Measurements from ENCODE around the gene PVALEF.

PVALEF gene

DNA sequence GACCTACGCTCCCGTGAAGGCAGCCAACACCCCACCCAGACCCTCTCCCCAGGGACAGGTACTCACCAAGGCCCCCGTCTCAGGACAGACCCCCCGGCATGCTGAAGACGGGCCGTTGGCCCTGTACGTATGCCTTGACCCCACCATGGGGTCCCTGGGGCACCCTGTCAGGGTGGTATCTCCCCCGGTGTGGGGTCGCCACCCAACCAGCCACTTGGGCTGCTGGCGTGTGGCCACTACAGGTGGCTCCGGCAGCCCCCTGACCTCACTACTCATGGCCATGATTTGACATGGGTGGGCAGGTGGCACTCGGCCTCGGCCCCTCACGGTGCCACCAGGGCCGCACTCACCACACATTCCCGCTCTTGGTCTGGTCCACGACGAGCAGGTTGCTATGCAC is 40.9 kb upstream of the PVALEF start:
- in situ Hi-C loops (cut with HindIII; ENCODE audit: low sequenced_read_pairs) = no loop called here
- TF ChIP-seq CTCF (IDR thresholded peaks at IDR 0.05; ENCODE audit: low read depth, low read length, missing control alignments) = no peak
- DNase-seq (ENCODE audit: low read depth) = no peak
- no peak overlapping the region for H3K4me3 ChIP-seq (ENCODE audit: low read depth, low read length)

DNA sequence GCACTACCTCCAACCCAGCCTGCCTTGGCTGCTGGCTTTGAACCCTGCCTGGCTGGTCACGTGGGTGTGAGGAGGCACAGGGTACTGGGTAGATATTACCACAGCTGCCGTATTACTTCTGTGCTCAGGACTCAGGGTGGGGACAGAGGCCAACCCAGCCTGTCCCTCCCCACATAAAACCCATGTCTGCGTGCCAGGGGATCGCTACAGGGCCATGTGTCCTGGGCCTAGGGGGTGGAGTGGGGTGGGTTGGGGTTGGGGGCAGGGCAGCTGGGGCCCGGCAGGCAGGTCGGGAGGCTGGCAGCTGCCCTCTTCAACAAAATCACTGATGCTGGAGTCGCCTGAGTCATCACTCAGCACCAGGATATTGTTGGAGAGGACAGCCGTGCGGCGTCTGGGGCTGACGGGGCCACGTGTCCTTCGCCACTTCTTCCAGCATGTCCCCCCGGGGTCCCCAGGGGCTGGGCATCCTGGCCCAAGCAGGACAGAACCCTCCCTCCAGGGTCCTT is 39.7 kb upstream of the PVALEF start:
- no peak overlapping the region for H3K4me3 ChIP-seq (ENCODE audit: low read depth, low read length)
- no peak for DNase-seq (ENCODE audit: low read depth)

GRCh38 chr17:81126281-81127132 is 38.8 kb upstream of the PVALEF start:
- no peak for DNase-seq (ENCODE audit: low read depth)
- TF ChIP-seq CTCF (IDR thresholded peaks at IDR 0.05; ENCODE audit: low read depth, low read length, missing control alignments) = no peak
- no peak overlapping the region for H3K4me3 ChIP-seq (ENCODE audit: low read depth, low read length)
- in situ Hi-C loops (cut with HindIII; ENCODE audit: low sequenced_read_pairs) = no loop called here

More for the DNA sequence above, 39.7 kb upstream of the PVALEF start:
- in situ Hi-C loops (cut with HindIII; ENCODE audit: low sequenced_read_pairs) = no loop called here
- no peak for TF ChIP-seq CTCF (IDR thresholded peaks at IDR 0.05; ENCODE audit: low read depth, low read length, missing control alignments)

DNA sequence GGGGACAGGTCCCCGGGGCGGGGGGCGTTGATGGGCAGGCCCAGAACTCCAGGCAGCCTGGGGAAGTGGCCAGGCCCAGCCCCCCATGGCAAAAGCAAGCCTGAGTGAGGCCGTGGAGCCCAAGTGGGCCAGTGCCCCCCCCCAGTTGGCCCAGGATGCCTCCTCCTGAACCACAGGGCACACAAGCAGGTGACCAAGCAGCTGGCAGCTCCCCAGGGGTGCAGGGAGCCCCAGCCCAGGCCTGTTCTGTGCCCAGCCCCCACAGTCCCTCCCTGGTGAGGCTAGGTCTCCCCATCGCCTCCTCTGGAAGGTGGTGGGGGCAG is 38.2 kb upstream of the PVALEF start:
- H3K4me3 ChIP-seq (ENCODE audit: low read depth, low read length) = no peak overlapping the region
- in situ Hi-C loops (cut with HindIII; ENCODE audit: low sequenced_read_pairs) = no loop called here
- TF ChIP-seq CTCF (IDR thresholded peaks at IDR 0.05; ENCODE audit: low read depth, low read length, missing control alignments) = no peak
- DNase-seq (ENCODE audit: low read depth) = no peak

GRCh38 chr17:81127526-81128177 is 37.7 kb upstream of the PVALEF start:
- in situ Hi-C loops (cut with HindIII; ENCODE audit: low sequenced_read_pairs) = no loop called here
- no peak overlapping the region for H3K4me3 ChIP-seq (ENCODE audit: low read depth, low read length)

DNA sequence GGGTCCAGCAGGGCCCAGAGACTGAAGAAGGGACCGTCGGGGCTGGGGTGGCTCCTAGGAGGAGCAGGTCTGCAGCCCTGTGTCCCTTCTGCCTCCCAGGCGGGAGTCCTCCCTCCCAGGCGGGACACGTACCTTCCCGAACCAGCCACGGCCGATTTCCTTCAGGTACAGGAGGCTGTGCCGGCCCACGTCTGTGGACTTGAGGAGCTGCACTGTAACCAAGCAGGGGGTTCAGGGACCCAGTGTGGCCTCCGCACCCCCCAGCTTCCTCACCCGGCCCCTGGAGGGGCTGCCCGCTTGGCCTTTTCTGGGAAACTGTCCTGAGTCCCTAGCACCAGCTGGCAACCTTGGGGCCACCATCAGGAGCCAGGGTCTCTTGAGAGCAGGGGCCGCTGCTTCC is 37.0 kb upstream of the PVALEF start:
- DNase-seq (ENCODE audit: low read depth) = no peak
- no peak for TF ChIP-seq CTCF (IDR thresholded peaks at IDR 0.05; ENCODE audit: low read depth, low read length, missing control alignments)
- in situ Hi-C loops (cut with HindIII; ENCODE audit: low sequenced_read_pairs) = no loop called here
- no peak overlapping the region for H3K4me3 ChIP-seq (ENCODE audit: low read depth, low read length)

More at GRCh38 chr17:81127526-81128177, 37.7 kb upstream of the PVALEF start:
- no peak for TF ChIP-seq CTCF (IDR thresholded peaks at IDR 0.05; ENCODE audit: low read depth, low read length, missing control alignments)
- DNase-seq (ENCODE audit: low read depth) = no peak

All from astrocyte of the cerebellum (primary cell).